Mammary microvascular endothelial cell (primary cell): ENCODE measurements around the gene PLD6. TPM values are rescaled to one million over a fixed set of nuclear protein-coding genes. Genes with fewer than 3 reads are reported as not detected.

Experiments used
- total RNA-seq: library from RNA; depleted of rRNA; stranded (reverse); fragments of >200 nt; gene quantifications from 2 replicates; pipeline ENCODE4 v1.2.3, GENCODE V29; 2015

Gene PLD6
- total RNA-seq = 2.5 and 5.2 TPM in 2 replicates

GRCh38 chr17:17206124-17206912 lies at the start of gene PLD6:
Gene PLD6 (minus strand): TSS chr17:17206333. CDS start chr17:17206286, 47 bp downstream.

GRCh38 chr17:17237026-17237799 lies 31.1 kb upstream of the PLD6 start, which contains the start of gene FLCN:
Gene FLCN (minus strand): TSS chr17:17237168. CDS start chr17:17228137, 9,031 bp downstream.

Other genes starting within 250 kb of the PLD6 start
- not detected in 2 replicates for gene TNFRSF13B, start 234.2 kb downstream of the PLD6 start, total RNA-seq
- 190 and 219 TPM in 2 replicates for gene MPRIP, start 163.9 kb downstream of the PLD6 start, total RNA-seq
- gene FLCN, start 30.8 kb upstream of the PLD6 start, total RNA-seq = 40.2 and 40.8 TPM in 2 replicates
- gene COPS3, start 74.9 kb upstream of the PLD6 start, total RNA-seq = 109 and 115 TPM in 2 replicates
- 0.40 and 1.4 TPM in 2 replicates for gene NT5M, start 97.0 kb upstream of the PLD6 start, total RNA-seq